IPS-20b (cell line): Measurements from ENCODE around the gene SDE2.
"Not testable (repeated sequence)": the region's sequence is repeated elsewhere in the genome, so short reads cannot be mapped to it uniquely, and the experiment has no call there.

ENCODE experiments used
- H3K27ac ChIP-seq: one replicate; pipeline ENCODE4 v1.5.1; 2013; ENCODE audit warnings: low read length
- H3K27me3 ChIP-seq: 2 replicates; pipeline ENCODE4 v1.6.1; 2013; ENCODE audit warnings: mild to moderate bottlenecking, low read length, inconsistent platforms; ENCODE audit not compliant: insufficient read depth
- H3K36me3 ChIP-seq: 2 replicates; pipeline ENCODE4 v1.6.1; 2013; ENCODE audit warnings: low read depth, mild to moderate bottlenecking, inconsistent platforms, low read length, moderate library complexity; ENCODE audit not compliant: insufficient read depth
- H3K4me1 ChIP-seq: 2 replicates; pipeline ENCODE4 v1.6.1; 2013; ENCODE audit warnings: mild to moderate bottlenecking, control low read depth, inconsistent platforms, low read length, moderate library complexity; ENCODE audit not compliant: insufficient read depth
- H3K4me3 ChIP-seq: 2 replicates; pipeline ENCODE4 v1.5.1; 2013; ENCODE audit warnings: mild to moderate bottlenecking, low read length, inconsistent platforms
- H3K9ac ChIP-seq: 2 replicates; pipeline ENCODE4 v1.6.1; 2013; ENCODE audit warnings: low read depth, mild to moderate bottlenecking, inconsistent platforms, low read length, moderate library complexity
- H3K9me3 ChIP-seq: 2 replicates; pipeline ENCODE4 v1.6.1; 2013; ENCODE audit warnings: mild to moderate bottlenecking, low read depth, low read length, inconsistent platforms; ENCODE audit not compliant: insufficient read depth

SDE2 gene

GRCh38 chr1:225939097-225939938 lies 59.8 kb downstream of the SDE2 start:
- H3K9me3 ChIP-seq, H3K27ac ChIP-seq, H3K36me3 ChIP-seq, H3K4me1 ChIP-seq, H3K9ac ChIP-seq: not testable (repeated sequence)
- H3K4me3 ChIP-seq = peak overlapping the region; percentile 57; the same call in 1 of the 2 replicates
- peaks cover 35% of the 10 kb centered on the region for H3K27me3 ChIP-seq

DNA sequence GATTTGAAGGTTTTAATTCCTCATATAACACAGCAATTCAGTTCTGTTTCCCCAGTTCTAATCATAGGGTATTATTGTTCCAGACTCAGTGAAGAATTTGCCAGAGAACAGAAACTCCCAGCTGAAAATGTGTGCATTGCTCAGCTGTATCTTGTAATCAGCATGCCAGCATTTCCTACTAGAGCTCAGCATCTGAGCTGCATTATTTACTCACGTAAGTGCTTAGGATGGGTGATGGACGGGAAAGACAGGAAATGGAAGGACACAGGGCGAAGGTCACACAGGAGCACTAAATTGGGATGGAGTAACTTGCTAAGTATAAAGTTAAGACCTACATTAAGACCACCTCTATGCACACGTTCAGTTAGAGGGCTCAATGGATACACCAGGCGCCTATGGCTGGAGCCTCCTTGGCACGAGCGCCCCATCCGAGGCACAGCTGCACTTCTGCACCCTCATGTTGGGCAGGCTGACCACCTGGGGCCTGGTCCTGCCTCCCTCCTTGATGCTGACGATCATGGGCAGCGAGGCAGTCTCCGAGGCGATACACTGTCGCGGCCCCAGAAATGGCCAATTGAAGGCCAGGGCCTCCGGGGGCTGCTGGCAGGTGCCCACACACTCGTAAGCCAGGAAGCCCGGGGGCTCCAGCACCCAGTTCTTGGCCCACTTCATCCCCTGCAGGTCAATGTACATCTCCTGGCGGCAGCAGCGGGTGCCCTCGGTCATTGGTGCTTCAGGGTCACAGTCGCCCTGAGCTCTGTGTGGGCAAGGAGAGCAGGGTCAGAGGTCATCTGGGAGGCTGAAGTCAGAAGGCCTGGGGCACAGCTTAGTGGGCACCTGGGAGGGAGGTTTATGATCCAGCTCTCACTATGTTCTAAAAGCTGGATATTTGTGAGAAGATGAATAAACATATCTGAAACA lies 61.8 kb downstream of the SDE2 start:
- Histone ChIP-seq H3K4me3 (no peak overlapping the region), H3K9me3 (no peaks in the 10 kb centered on the region), H3K36me3 (no peaks in the 10 kb centered on the region), H3K27ac (no peak overlapping the region), H3K9ac (no peak overlapping the region), H3K4me1 (no peaks in the 10 kb centered on the region), H3K27me3 (peaks cover 20% of the 10 kb centered on the region)

DNA sequence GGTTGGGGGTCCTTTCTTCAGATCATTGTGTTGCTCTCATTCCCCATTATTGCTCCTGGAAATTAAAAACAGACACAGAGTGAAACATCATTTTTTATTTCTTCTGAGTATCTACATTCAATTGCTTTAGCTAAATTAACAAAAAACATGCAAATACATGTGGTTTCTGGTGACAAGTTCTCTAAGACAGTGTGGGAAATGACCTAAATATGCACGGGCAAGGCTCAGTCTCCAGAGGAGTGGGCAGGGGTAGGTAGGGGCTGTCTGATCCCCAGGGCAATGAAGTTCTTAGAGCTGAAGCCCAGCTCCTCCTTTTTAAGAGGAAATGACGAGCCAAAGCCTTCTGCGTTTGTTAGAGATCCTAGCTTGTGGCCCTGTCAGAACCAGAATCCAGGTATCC lies 62.6 kb downstream of the SDE2 start:
- Histone ChIP-seq H3K9ac (no peak overlapping the region), H3K36me3 (no peaks in the 10 kb centered on the region), H3K4me1 (no peaks in the 10 kb centered on the region), H3K9me3 (no peaks in the 10 kb centered on the region), H3K27me3 (peaks cover 14% of the 10 kb centered on the region), H3K27ac (no peak overlapping the region), H3K4me3 (no peak overlapping the region)

DNA sequence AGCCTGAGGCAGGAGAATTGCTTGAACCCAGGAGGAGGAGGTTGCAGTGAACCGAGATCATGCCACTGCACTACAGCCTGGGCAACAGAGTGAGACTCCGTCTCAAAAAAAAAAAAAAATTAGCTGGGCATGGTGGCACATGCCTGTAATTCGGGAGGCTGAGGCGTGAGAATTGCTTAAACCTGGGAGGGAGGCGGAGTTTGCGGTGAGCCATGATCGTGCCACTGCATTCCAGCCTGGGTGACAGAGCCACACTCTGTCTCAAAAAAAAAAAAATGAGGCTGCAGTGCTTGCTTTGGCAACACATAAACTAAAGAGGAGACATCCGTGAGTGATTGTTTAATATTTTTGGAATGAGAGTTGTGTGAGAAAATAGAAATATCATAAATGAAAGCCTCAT lies 63.1 kb downstream of the SDE2 start:
- H3K27me3 ChIP-seq = peaks cover 11% of the 10 kb centered on the region

GRCh38 chr1:225934711-225935110 lies 64.4 kb downstream of the SDE2 start:
- Histone ChIP-seq H3K9ac (no peak overlapping the region), H3K4me3 (no peak overlapping the region), H3K36me3 (no peaks in the 10 kb centered on the region), H3K4me1 (no peaks in the 10 kb centered on the region), H3K9me3 (no peaks in the 10 kb centered on the region), H3K27me3 (no peaks in the 10 kb centered on the region), H3K27ac (no peak overlapping the region)

More for the DNA sequence above, 63.1 kb downstream of the SDE2 start:
- not testable (repeated sequence) for H3K9me3 ChIP-seq, H3K36me3 ChIP-seq, H3K27ac ChIP-seq, H3K9ac ChIP-seq, H3K4me1 ChIP-seq, H3K4me3 ChIP-seq

- Histone ChIP-seq H3K4me3 (no peak overlapping the region), H3K4me1 (no peaks in the 10 kb centered on the region), H3K36me3 (no peaks in the 10 kb centered on the region), H3K9ac (no peak overlapping the region), H3K27me3 (no peaks in the 10 kb centered on the region), H3K27ac (no peak overlapping the region), H3K9me3 (no peaks in the 10 kb centered on the region)
These were observed 66.1 kb downstream of the SDE2 start for GRCh38 chr1:225933072-225933471.
